ENCODE measurements around the gene SPATA20. TPM values are rescaled to one million over a fixed set of nuclear protein-coding genes. Genes with fewer than 3 reads are reported as not detected.

SPATA20 gene
- total and polyA plus RNA-seq, 2 of the 13 experiments (the other 11 are each of a cell fraction or from before 2014, with no cell fraction given) = 36.1 to 64.8 TPM

GRCh38 chr17:50582741-50583140, 35.8 kb downstream of the SPATA20 start:
- H3K9ac ChIP-seq (ENCODE audit: insufficient read depth, low read depth, low read length) = no peak overlapping the region
- BruUV-seq (replicated peaks) = no TSS peak
- H3K79me2 ChIP-seq (ENCODE audit: insufficient read depth, low read length) = no peaks in the 10 kb centered on the region
- ATAC-seq (no peak), FAIRE-seq (no peak), DNase-seq (ENCODE audit: low spot score) (no peak)
- H4K20me1 ChIP-seq (ENCODE audit: insufficient read depth, low read length) = no peaks in the 10 kb centered on the region
- no peaks in the 10 kb centered on the region for H3K4me1 ChIP-seq (ENCODE audit: insufficient read depth, low read length)
- no peak overlapping the region for H2AFZ ChIP-seq (ENCODE audit: low read length)
- WGBS (ENCODE audit: low lambda C conversion rate) = 0% methylated on average over 2 of the region's 2 CpGs
- H3K4me2 ChIP-seq (ENCODE audit: low read depth, low read length) = no peak overlapping the region
- no peaks in the 10 kb centered on the region for H3K36me3 ChIP-seq (replicated peaks in 1 of 2; ENCODE audit: control insufficient read depth in 1 of 2, insufficient read depth in 2 of 2, low read length in 2 of 2)
- H3K4me3 ChIP-seq (replicated peaks in 1 of 3; ENCODE audit: insufficient read depth in 1 of 3, low read depth in 2 of 3, low read length in 3 of 3) = no peak overlapping the region
- H3K9me3 ChIP-seq (ENCODE audit: low read length) = no peaks in the 10 kb centered on the region
- ChIA-PET POLR2A (no interaction called here), CTCF (ENCODE audit: low intra/inter-chr PET ratio, low total read pairs) (no interaction called here)
- intact Hi-C loops (cut with micrococcal nuclease; ENCODE audit: unreplicated experiment) = no loop called here
- in situ Hi-C loops (cut with HindIII; ENCODE audit: extremely low pct_ligation_motif_present, low pct_unique_long_range_greater_than_20kb) = no loop called here
- no peak for TF ChIP-seq TFDP1 (CRISPR knock-in tag; IDR thresholded peaks at IDR 0.05; ENCODE audit: borderline replicate concordance)
- H3K27me3 ChIP-seq (ENCODE audit: control insufficient read depth in 1 of 2, insufficient read depth in 2 of 2, low read length in 2 of 2) = peaks cover 32 to 96% of the 10 kb centered on the region in 2 experiments
- H3K27ac ChIP-seq (ENCODE audit: extremely low read length, insufficient read depth, low read length) = no peak overlapping the region

- peaks cover 35 to 96% of the 10 kb centered on the region in 2 experiments for H3K27me3 ChIP-seq (ENCODE audit: control insufficient read depth in 1 of 2, insufficient read depth in 2 of 2, low read length in 2 of 2)
- no peaks in the 10 kb centered on the region for H3K36me3 ChIP-seq (replicated peaks in 1 of 2; ENCODE audit: control insufficient read depth in 1 of 2, insufficient read depth in 2 of 2, low read length in 2 of 2)
- FAIRE-seq = no peak
- no peak for DNase-seq (ENCODE audit: low spot score)
- BruUV-seq (replicated peaks) = no TSS peak
- intact Hi-C loops (cut with micrococcal nuclease; ENCODE audit: unreplicated experiment) (no loop called here), in situ Hi-C loops (cut with HindIII; ENCODE audit: extremely low pct_ligation_motif_present, low pct_unique_long_range_greater_than_20kb) (no loop called here)
- H3K9ac ChIP-seq (ENCODE audit: insufficient read depth, low read depth, low read length) = no peak overlapping the region
- WGBS (ENCODE audit: low lambda C conversion rate) = 50% methylated on average over 7 of the region's 7 CpGs
- CTCF ChIA-PET (ENCODE audit: low intra/inter-chr PET ratio, low total read pairs) = no interaction called here
- H3K27ac ChIP-seq (ENCODE audit: extremely low read length, insufficient read depth, low read length) = no peak overlapping the region
- no peaks in the 10 kb centered on the region for H3K79me2 ChIP-seq (ENCODE audit: insufficient read depth, low read length)
- POLR2A ChIA-PET = interaction anchor here (1.0 kb wide), 1 partner anchor 9 kb away, joined by 3 read pairs; no protein-coding TSS in a partner anchor
- H4K20me1 ChIP-seq (ENCODE audit: insufficient read depth, low read length) = no peaks in the 10 kb centered on the region
- no peak for ATAC-seq
- TF ChIP-seq KLF16 (CRISPR knock-in tag; IDR thresholded peaks at IDR 0.05) = no peak
- no peak for TF ChIP-seq KDM5A (IDR thresholded peaks at IDR 0.05; ENCODE audit: borderline replicate concordance, low read length)
- TF ChIP-seq ZNF33A (CRISPR knock-in tag; IDR thresholded peaks at IDR 0.05; ENCODE audit: borderline replicate concordance) = no peak
- no peak for TF ChIP-seq SCMH1 (CRISPR knock-in tag; IDR thresholded peaks at IDR 0.05; ENCODE audit: borderline replicate concordance)
- TF ChIP-seq ZFP41 (CRISPR knock-in tag; IDR thresholded peaks at IDR 0.05; ENCODE audit: borderline replicate concordance) = no peak
- no peak for TF ChIP-seq ZNF260 (CRISPR knock-in tag; IDR thresholded peaks at IDR 0.05; ENCODE audit: borderline replicate concordance, low read depth)
- TF ChIP-seq ZNF768 (CRISPR knock-in tag; IDR thresholded peaks at IDR 0.05) = no peak
- no peak for TF ChIP-seq ZBTB3 (CRISPR knock-in tag; IDR thresholded peaks at IDR 0.05; ENCODE audit: borderline replicate concordance, low read depth)
- no peak for TF ChIP-seq ZNF672 (CRISPR knock-in tag; IDR thresholded peaks at IDR 0.05)
- no peak for TF ChIP-seq RFX1 (IDR thresholded peaks at IDR 0.05)
- TF ChIP-seq TBP (CRISPR knock-in tag; IDR thresholded peaks at IDR 0.05) = no peak
- no peak for TF ChIP-seq EZH2 (conservative IDR thresholded peaks at IDR 0.05; ENCODE audit: low read depth, low read length)
- H3K4me2 ChIP-seq (ENCODE audit: low read depth, low read length) = no peak overlapping the region
- H3K4me1 ChIP-seq (ENCODE audit: insufficient read depth, low read length) = peaks cover 4% of the 10 kb centered on the region
- H3K4me3 ChIP-seq (replicated peaks in 1 of 3; ENCODE audit: insufficient read depth in 1 of 3, low read depth in 2 of 3, low read length in 3 of 3) = no peak overlapping the region
- H2AFZ ChIP-seq (ENCODE audit: low read length) = no peak overlapping the region
- H3K9me3 ChIP-seq (ENCODE audit: low read length) = no peaks in the 10 kb centered on the region
Measured at GRCh38 chr17:50583641-50584040, 36.7 kb downstream of the SPATA20 start.

Data from HepG2 (cell line).